ENCODE data around the gene PTPN3. TPM values are rescaled to one million over a fixed set of nuclear protein-coding genes. Genes with fewer than 3 reads are reported as not detected.

The PTPN3 gene
- total RNA-seq, 4 donors from 2014 or later, result 0.29 to 5.5 (median 2.1) TPM

GRCh38 chr9:109416135-109416706 is 81.9 kb downstream of the PTPN3 start:
- H3K9me3 ChIP-seq, result no peaks in the 10 kb centered on the region
- H3K27me3 ChIP-seq, result no peaks in the 10 kb centered on the region
- H3K27ac ChIP-seq, result no peak overlapping the region
- no peak for TF ChIP-seq POLR2A (IDR thresholded peaks at IDR 0.05)
- TF ChIP-seq, protein P1, sequence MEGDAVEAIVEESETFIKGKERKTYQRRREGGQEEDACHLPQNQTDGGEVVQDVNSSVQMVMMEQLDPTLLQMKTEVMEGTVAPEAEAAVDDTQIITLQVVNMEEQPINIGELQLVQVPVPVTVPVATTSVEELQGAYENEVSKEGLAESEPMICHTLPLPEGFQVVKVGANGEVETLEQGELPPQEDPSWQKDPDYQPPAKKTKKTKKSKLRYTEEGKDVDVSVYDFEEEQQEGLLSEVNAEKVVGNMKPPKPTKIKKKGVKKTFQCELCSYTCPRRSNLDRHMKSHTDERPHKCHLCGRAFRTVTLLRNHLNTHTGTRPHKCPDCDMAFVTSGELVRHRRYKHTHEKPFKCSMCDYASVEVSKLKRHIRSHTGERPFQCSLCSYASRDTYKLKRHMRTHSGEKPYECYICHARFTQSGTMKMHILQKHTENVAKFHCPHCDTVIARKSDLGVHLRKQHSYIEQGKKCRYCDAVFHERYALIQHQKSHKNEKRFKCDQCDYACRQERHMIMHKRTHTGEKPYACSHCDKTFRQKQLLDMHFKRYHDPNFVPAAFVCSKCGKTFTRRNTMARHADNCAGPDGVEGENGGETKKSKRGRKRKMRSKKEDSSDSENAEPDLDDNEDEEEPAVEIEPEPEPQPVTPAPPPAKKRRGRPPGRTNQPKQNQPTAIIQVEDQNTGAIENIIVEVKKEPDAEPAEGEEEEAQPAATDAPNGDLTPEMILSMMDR (IDR thresholded peaks at IDR 0.05), result no peak
- intact Hi-C loops (cut with DNase I; ENCODE audit: low total_unique reads), result no loop called here
- no peaks in the 10 kb centered on the region for H3K36me3 ChIP-seq
- no peaks in the 10 kb centered on the region for H3K4me1 ChIP-seq
- no peak overlapping the region for H3K4me3 ChIP-seq
- no peak for DNase-seq

GRCh38 chr9:109414125-109414785 is 83.9 kb downstream of the PTPN3 start:
- no peaks in the 10 kb centered on the region for H3K9me3 ChIP-seq
- no peak overlapping the region for H3K4me3 ChIP-seq
- no peaks in the 10 kb centered on the region for H3K4me1 ChIP-seq
- intact Hi-C loops (cut with DNase I; ENCODE audit: low total_unique reads), result no loop called here
- no peak for DNase-seq
- no peaks in the 10 kb centered on the region for H3K27me3 ChIP-seq
- TF ChIP-seq, protein P1 (IDR thresholded peaks at IDR 0.05), result no peak
- TF ChIP-seq POLR2A (IDR thresholded peaks at IDR 0.05), result no peak
- H3K27ac ChIP-seq, result no peak overlapping the region
- no peaks in the 10 kb centered on the region for H3K36me3 ChIP-seq

- Histone ChIP-seq H3K27ac (no peak overlapping the region), H3K36me3 (no peaks in the 10 kb centered on the region), H3K9me3 (no peaks in the 10 kb centered on the region), H3K27me3 (no peaks in the 10 kb centered on the region), H3K4me1 (no peaks in the 10 kb centered on the region), H3K4me3 (no peak overlapping the region)
- intact Hi-C loops (cut with DNase I; ENCODE audit: low total_unique reads), result no loop called here
- no peak for DNase-seq
- no peak for TF ChIP-seq POLR2A (IDR thresholded peaks at IDR 0.05)
- TF ChIP-seq, protein P1 (IDR thresholded peaks at IDR 0.05), result no peak
Observed at GRCh38 chr9:109411798-109412352, 86.2 kb downstream of the PTPN3 start.

- Histone ChIP-seq H3K27ac (no peak overlapping the region), H3K4me1 (no peaks in the 10 kb centered on the region), H3K9me3 (no peaks in the 10 kb centered on the region), H3K27me3 (no peaks in the 10 kb centered on the region), H3K36me3 (no peaks in the 10 kb centered on the region), H3K4me3 (no peak overlapping the region)
- intact Hi-C loops (cut with DNase I; ENCODE audit: low total_unique reads), result no loop called here
- TF ChIP-seq, protein P1 (IDR thresholded peaks at IDR 0.05), result no peak
- no peak for TF ChIP-seq POLR2A (IDR thresholded peaks at IDR 0.05)
- DNase-seq, result no peak
Observed at GRCh38 chr9:109411069-109411761, 86.9 kb downstream of the PTPN3 start.
